NCI-H69 (cell line): ENCODE results near the gene SCGB1A1.
"Not testable (repeated sequence)": the region's sequence is repeated elsewhere in the genome, so short reads cannot be mapped to it uniquely, and the experiment has no call there.

Experiments
- DNase-seq: peaks from one replicate; lab custom pipeline; 2025; lab: John Stamatoyannopoulos, UW

SCGB1A1 gene, protein sequence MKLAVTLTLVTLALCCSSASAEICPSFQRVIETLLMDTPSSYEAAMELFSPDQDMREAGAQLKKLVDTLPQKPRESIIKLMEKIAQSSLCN

DNA sequence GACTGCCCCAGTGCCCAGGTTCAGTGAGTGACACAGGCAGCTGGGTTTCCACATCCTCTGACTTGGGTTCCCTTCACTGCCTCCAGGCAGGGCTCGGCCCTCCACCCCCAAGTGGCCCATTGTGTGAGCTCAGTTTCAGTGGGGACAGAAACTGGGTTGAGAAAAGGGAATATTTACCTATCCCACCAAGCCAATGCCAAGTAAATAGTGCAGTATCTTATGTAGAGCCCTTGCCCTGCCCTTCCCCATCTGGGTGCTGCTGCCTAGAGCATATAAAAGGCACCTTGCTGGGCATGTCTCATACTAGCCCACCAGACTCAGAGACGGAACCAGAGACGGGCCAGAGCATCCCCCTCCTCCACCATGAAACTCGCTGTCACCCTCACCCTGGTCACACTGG lies at the start of gene SCGB1A1:
SCGB1A1 (plus strand) TSS at position 301 of the 400 bp plus-strand sequence; CDS start at position 364, 63 bp downstream.
- no peak for DNase-seq

DNA sequence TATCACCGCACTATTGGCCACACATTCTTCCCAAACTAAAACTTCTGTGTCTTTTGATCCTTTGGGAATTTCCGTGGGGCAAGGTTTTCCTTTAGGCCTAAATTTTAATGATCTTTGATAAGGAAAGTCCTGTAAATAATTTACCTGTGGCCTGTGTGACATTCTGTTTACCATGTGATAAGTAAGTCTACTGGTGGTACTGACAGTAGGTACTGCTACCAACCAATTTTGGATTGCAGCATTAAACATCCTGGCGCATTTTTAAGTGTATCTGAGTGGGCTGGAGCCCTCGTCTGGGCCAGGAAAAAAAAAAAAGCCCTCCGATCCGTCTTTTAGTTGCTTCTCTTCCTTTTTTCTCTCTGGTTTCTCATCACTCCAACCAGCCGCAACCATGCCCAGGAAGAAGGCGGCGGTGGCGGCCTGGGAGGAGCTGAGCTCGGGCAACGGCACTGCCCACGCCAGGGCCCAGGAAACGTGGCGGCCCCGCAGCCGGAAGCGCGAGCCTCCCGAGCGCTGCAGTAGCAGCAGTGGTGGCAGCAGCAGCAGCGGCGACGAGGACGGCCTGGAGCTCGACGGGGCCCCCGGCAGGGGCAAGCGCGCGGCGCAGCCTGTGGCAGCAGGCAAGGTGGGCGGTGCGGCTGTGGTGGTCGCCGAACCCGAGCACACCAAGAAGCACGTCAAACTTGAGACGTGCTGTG lies 47.9 kb upstream of the SCGB1A1 start:
- no peak for DNase-seq

GRCh38 chr11:62372871-62373270 lies 46.0 kb upstream of the SCGB1A1 start:
- no peak for DNase-seq

GRCh38 chr11:62373464-62374119 lies 45.2 kb upstream of the SCGB1A1 start:
- no peak for DNase-seq

DNA sequence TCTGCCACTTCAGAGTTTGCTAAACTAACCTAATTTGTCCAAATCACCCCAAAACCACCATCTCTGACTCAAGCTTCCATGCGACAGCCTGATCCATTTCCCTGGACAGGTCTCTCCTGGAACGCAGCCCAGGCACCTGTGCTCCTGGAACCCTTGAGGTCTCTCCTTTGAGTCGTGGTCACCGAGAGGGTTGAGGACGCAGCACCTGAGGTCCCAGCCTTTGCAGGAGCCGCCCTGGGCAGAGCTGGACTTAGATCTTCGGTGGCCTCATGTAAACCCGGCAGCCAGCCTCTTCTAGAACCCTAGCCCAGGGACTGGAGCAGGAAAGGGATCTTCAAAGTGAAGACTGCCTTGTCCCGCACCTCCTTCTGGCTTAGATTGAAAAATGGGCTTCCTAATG lies 44.0 kb upstream of the SCGB1A1 start:
- no peak for DNase-seq

GRCh38 chr11:62378459-62379063 lies 40.3 kb upstream of the SCGB1A1 start:
- DNase-seq: peak; percentile 88

DNA sequence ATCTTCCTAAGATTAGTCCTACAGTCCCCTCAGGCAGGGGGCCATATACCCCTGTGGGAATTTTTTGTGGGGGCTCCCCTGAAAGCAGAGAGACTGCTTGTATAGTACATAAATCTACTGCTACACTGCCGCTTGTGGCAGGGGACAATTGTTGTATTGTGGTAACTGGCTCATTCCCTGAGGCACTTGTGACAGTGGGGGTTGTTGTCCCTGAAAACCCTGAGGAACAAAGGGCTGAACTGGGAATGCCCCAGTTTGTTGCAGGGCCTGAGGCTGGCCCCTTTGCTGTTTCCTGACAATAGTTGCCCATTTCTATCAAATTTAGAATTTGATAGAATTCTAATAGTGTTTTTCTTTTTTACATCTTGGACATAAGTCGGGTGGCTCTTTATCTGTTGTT lies 39.2 kb upstream of the SCGB1A1 start:
- peak; percentile 72 for DNase-seq

DNA sequence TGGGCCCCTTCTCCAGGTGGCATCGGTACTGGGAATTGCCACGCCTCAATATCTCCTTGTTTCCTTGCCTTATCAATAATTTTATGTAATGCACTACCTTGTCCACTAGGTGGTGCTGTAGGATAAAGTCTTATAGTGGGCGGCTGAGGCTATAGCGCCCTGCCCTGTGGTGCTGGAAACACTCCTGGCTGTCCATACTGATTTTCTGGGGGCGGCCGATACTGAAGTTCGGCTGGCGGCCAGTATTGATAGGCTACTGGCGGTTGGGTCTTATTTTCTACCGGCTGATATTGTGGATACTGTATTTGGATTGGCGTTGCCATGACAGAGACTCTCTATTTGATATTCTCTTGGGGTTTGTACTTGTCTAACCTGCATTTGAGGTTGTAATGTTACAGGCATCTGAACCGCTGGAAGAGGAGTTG lies 38.0 kb upstream of the SCGB1A1 start:
- peak; percentile 91 for DNase-seq

DNA sequence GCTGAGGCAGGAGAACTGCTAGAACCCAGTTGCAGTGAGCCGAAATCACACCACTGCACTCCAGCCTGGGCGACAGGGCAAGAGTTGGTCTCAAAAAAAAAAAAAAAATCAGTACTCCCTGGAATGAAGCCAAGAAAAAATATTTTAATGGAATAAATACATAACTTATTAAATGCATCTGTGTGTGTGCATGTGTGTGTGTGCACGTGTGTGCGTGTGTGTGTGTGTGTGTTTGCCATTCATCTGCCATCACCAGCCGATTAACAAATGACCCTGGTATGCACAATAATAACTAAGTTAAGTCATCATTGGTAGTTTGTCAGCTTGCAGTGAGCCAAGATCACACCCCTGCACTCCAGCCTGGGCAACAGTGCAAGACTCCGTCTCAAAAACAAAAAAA lies 35.0 kb upstream of the SCGB1A1 start:
- DNase-seq: no peak

GRCh38 chr11:62386083-62386482 lies 32.8 kb upstream of the SCGB1A1 start:
- not testable (repeated sequence) for DNase-seq

DNA sequence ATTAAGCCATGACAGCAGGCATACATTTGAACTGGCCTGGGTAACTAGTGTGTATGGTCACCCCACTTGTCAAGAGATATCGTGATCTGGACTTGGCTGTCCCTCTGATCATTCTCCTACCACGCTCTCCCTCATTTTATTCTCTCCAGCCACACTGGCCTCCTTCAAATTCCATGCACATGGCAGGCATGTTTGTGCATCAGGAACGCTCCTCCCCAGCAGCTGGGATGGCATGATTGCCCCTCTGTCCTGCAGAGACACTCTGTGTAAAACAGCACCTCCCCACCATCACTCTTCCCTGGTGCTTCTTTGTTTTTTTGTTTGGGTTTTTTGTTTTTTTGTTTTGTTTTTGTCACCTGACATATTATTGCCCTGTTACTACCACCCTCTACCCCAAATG lies 31.5 kb upstream of the SCGB1A1 start:
- no peak for DNase-seq

DNA sequence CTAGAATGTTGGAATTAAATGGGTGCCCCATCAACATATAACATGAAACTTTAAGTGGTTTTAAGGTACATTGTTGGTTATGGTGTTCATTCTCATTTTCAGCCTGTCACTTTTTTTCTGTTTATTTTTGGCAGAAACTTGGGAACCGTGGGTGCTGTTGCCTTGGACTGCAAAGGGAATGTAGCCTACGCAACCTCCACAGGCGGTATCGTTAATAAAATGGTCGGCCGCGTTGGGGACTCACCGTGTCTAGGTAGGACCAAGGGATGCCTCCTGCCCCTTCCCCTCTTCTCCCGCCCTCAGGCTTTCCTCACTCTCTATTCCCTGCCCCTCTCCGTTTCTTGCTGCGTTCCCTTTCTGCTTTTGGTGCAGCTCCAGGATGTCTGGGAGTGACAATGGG lies 29.8 kb upstream of the SCGB1A1 start:
- no peak for DNase-seq

DNA sequence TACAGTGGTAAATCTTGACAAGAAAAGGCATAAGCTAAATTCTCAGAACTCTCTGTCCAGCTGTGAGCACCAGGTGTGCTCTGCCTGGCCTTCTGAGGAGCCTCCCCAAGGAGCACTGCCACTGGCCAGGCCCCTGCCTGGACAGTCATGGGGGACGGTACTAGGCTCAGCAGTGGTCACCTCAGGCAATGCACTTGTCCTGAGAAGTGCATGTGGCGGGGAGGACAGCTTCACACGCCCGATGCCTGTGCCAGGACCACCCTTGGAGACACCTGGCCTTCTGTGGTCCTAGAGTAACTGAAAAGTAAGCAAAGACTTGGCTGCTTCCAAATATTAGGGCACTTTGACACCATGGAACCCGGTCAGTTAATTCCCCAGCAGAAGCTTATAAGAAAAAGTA lies 28.6 kb upstream of the SCGB1A1 start:
- DNase-seq: no peak

DNA sequence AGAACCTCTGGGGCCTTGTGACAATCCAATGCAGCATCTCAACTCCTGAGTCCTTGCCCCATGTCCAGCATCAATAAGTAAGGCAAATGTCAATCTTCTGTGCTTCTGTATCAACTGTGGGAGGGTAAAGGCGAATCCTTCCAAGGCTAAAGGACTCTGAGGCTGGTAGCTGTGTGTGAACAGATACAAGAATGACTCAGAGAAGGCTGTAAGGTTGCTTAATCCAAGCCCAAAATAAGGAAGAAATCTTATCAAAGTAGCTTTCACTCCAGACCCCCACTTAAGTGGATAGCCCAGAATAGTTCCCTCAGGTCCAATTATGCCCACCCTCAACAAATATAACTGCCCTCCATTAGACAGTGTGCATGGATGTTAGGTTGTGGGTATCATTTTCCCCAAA lies 28.1 kb upstream of the SCGB1A1 start:
- DNase-seq: no peak

- DNase-seq: no peak
Measured at GRCh38 chr11:62391642-62392425, 27.0 kb upstream of the SCGB1A1 start.

- DNase-seq: no peak
Measured at GRCh38 chr11:62392506-62392905, 26.3 kb upstream of the SCGB1A1 start.

- DNase-seq: peak; percentile 87
Measured at GRCh38 chr11:62393061-62393611, 25.7 kb upstream of the SCGB1A1 start.

GRCh38 chr11:62393735-62394134 lies 25.1 kb upstream of the SCGB1A1 start:
- DNase-seq: peak; percentile 33

- peak; percentile 85 for DNase-seq
Measured at GRCh38 chr11:62394825-62395538, 23.9 kb upstream of the SCGB1A1 start.

DNA sequence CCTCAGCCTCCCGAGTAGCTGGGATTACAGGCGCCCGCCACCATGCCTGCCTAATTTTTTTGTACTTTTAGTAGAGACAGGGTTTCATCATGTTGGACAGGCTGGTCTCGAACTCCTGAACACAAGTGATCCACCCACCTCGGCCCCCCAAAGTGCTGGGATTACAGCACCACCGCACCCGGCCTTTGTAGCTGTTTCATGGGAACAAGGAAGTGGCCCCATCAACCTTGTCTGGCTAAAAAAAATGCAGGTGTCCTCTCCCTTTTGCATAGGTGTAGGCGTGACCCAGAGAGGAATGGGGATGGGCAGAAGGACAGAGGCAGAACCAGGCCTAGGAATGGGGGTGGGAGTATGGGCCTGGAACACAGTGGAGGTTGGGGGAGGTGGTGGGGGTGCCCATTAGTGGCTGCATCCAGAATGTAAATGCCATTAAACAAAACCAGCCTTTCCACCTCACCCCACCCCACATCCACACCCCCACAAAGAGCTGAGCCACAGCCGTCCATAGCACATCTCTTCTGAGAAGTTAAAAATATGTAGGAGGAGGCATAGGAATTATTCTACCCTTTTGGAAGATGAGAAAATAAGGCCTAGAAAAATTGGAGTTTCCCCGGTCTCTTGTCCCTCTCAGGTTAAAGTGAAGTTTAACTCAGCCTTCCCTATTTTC lies 22.8 kb upstream of the SCGB1A1 start:
- no peak for DNase-seq
